ENCODE measurements around the gene ITPR1.

DNA sequence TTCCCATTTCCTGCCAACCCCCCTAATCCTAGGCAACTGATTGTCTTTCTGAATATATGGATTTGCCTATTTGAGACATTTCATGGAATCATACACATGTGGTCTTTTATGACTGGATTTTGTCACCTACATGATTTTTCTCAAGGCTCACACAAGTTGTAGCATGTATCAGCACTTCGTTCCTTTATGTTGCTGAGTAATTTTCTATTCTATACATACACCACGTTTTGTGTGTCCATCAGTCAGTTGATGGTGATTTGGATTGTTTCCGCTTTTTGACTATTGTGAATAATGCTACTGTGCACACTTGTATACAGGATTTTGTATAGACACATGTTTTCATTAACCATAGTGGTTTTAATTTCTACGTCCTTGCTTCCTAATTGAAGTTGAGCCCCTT is 203.1 kb downstream of the ITPR1 start:
- TF ChIP-seq CTCF (IDR thresholded peaks at IDR 0.05; ENCODE audit: low read depth, low read length, missing input control) = no peak
- no peak for TF ChIP-seq RAD21 (IDR thresholded peaks at IDR 0.05)
- TF ChIP-seq SP1 (IDR thresholded peaks at IDR 0.05) = no peak
- TF ChIP-seq RXRA (IDR thresholded peaks at IDR 0.05) = no peak
- no peak for TF ChIP-seq TAF1 (conservative IDR thresholded peaks at IDR 0.05)
- no peak for TF ChIP-seq EGR1 (IDR thresholded peaks at IDR 0.05; ENCODE audit: low read depth in 2 of 2)
- TF ChIP-seq JUND (IDR thresholded peaks at IDR 0.05) = no peak
- TF ChIP-seq YY1 (IDR thresholded peaks at IDR 0.05) = no peak
- TF ChIP-seq, protein P1, sequence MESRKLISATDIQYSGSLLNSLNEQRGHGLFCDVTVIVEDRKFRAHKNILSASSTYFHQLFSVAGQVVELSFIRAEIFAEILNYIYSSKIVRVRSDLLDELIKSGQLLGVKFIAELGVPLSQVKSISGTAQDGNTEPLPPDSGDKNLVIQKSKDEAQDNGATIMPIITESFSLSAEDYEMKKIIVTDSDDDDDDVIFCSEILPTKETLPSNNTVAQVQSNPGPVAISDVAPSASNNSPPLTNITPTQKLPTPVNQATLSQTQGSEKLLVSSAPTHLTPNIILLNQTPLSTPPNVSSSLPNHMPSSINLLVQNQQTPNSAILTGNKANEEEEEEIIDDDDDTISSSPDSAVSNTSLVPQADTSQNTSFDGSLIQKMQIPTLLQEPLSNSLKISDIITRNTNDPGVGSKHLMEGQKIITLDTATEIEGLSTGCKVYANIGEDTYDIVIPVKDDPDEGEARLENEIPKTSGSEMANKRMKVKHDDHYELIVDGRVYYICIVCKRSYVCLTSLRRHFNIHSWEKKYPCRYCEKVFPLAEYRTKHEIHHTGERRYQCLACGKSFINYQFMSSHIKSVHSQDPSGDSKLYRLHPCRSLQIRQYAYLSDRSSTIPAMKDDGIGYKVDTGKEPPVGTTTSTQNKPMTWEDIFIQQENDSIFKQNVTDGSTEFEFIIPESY (IDR thresholded peaks at IDR 0.05) = no peak
- TF ChIP-seq MAX (IDR thresholded peaks at IDR 0.05) = no peak
